Bronchial epithelial cell (primary cell): Measurements from ENCODE around the gene TMEM178B. TPM values are rescaled to one million over a fixed set of nuclear protein-coding genes. Genes with fewer than 3 reads are reported as not detected.
"Not testable (repeated sequence)": the region's sequence is repeated elsewhere in the genome, so short reads cannot be mapped to it uniquely, and the experiment has no call there.

ENCODE experiments used
- DNase-seq: peaks from one replicate; pipeline ENCODE4 v3.0.0-alpha.2; 2010; ENCODE audit warnings: low read depth
- FAIRE-seq: peaks from 2 replicates; lab custom pipeline; 2011; peaks lifted over from hg19 to GRCh38; lab: Jason Lieb, UNC
- H3K27me3 ChIP-seq: 2 replicates; pipeline ENCODE4 v1.5.1; 2011; ENCODE audit warnings: low read length; ENCODE audit not compliant: control insufficient read depth, insufficient read depth
- H3K36me3 ChIP-seq: 2 replicates; pipeline ENCODE4 v1.5.1; 2011; ENCODE audit warnings: low read length; ENCODE audit not compliant: control insufficient read depth, insufficient read depth
- H3K4me3 ChIP-seq: 2 replicates; pipeline ENCODE4 v1.5.1; 2011; ENCODE audit warnings: mild to moderate bottlenecking, low read depth, low read length, control low read depth
- CTCF ChIP-seq: IDR thresholded peaks from 2 replicates; pipeline ENCODE4 v1.5.1; 2011; ENCODE audit warnings: mild to moderate bottlenecking, moderate library complexity, low read length, control low read depth, inconsistent platforms; ENCODE audit not compliant: insufficient read depth, severe bottlenecking
- total RNA-seq: library from RNA; depleted of rRNA; stranded (reverse); fragments of >200 nt; gene quantifications from 2 replicates; pipeline ENCODE4 v1.2.1, GENCODE V29; 2014

Gene TMEM178B
- total RNA-seq, 1 donor from 2014 or later: under 0.01 TPM

DNA sequence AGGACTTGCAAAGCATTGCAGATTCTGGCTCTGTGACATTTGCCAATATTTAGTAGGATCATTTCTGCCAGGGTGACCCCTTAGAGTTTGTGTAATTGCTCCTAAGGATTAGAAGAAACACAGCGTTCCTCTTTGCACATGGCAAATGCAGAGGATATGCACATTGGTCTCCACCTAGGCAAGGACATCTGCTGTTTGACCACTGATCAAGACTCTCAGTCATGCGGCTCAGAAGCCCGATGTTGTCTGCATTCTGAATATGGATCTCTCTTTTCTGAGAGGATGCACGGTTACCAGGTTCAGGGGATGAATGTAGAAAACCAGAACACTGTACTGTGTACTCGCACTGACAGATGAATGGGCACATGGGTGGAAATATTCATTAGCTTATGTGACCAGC is 296.8 kb downstream of the TMEM178B start:
- no peak for FAIRE-seq
- TF ChIP-seq CTCF: no peak
- Histone ChIP-seq H3K4me3 (no peak overlapping the region), H3K27me3 (no peaks in the 10 kb centered on the region), H3K36me3 (no peaks in the 10 kb centered on the region)
- DNase-seq: no peak

DNA sequence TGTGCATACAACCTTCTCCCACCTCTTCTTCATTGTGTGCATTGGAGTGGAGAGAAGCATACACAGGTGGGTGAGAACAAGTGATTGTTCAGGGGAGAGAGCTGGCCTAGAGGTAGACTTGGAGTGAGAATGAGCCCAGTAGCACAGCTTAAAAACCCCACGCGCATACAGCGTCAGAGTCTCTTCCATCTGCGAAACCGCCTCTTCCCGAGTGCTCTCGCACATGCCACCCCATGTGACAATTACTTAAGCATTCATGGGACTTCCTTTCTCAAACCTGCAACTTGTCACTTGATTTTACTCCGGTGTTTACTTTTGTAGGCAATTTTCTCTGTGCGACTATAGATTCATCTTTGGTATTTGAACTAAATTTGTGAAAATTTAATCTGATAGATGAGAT is 300.6 kb downstream of the TMEM178B start:
- DNase-seq: no peak

GRCh38 chr7:141375442-141375841 is 301.6 kb downstream of the TMEM178B start:
- H3K36me3 ChIP-seq: no peaks in the 10 kb centered on the region
- H3K4me3 ChIP-seq: no peak overlapping the region
- FAIRE-seq: no peak
- no peaks in the 10 kb centered on the region for H3K27me3 ChIP-seq
- TF ChIP-seq CTCF: no peak
- no peak for DNase-seq

More for the DNA sequence above, 300.6 kb downstream of the TMEM178B start:
- Histone ChIP-seq H3K27me3 (no peaks in the 10 kb centered on the region), H3K4me3 (no peak overlapping the region), H3K36me3 (no peaks in the 10 kb centered on the region)
- TF ChIP-seq CTCF: no peak
- FAIRE-seq: no peak

GRCh38 chr7:141377906-141378305 is 304.0 kb downstream of the TMEM178B start:
- no peak for TF ChIP-seq CTCF
- H3K27me3 ChIP-seq: no peaks in the 10 kb centered on the region
- H3K4me3 ChIP-seq: no peak overlapping the region
- no peaks in the 10 kb centered on the region for H3K36me3 ChIP-seq
- FAIRE-seq (no peak), DNase-seq (no peak)

GRCh38 chr7:141378405-141378804 is 304.5 kb downstream of the TMEM178B start:
- FAIRE-seq (no peak), DNase-seq (no peak)
- H3K4me3 ChIP-seq: no peak overlapping the region
- H3K36me3 ChIP-seq: no peaks in the 10 kb centered on the region
- H3K27me3 ChIP-seq: no peaks in the 10 kb centered on the region
- TF ChIP-seq CTCF: no peak

GRCh38 chr7:141381794-141382427 is 308.0 kb downstream of the TMEM178B start:
- DNase-seq: no peak
- Histone ChIP-seq H3K36me3 (no peaks in the 10 kb centered on the region), H3K4me3 (no peak overlapping the region), H3K27me3 (no peaks in the 10 kb centered on the region)
- no peak for TF ChIP-seq CTCF
- no peak for FAIRE-seq

DNA sequence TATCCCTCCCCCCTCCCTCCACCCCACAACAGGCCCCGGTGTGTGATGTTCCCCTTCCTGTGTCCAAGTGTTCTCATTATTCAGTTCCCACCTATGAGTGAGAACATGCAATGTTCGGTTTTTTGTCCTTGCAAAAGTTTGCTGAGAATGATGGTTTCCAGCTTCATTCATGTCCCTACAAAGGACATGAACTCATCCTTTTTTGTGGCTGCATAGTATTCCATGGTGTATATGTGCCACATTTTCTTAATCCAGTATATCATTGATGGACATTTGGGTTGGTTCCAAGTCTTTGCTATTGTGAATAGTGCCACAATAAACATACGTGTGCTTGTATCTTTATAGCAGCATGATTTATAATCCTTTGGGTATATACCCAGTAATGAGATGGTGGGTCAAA is 309.5 kb downstream of the TMEM178B start:
- DNase-seq, H3K36me3 ChIP-seq, FAIRE-seq, H3K4me3 ChIP-seq, H3K27me3 ChIP-seq: not testable (repeated sequence)
